Uterus (tissue), 4 donors: ENCODE data around the gene MTCL1. TPM values are rescaled to one million over a fixed set of nuclear protein-coding genes. Genes with fewer than 3 reads are reported as not detected.

Experiments
- DNase-seq, 2 donors: peaks; one replicate each; pipeline ENCODE4 v3.0.0-alpha.2; 2019 to 2020
- H3K27ac ChIP-seq, 2 donors: fragments of 200-600 bp; sonication (generic); 1 replicate in 1 of 2; 2 replicates in 1 of 2; pipeline ENCODE4 v1.5.1; 2016 to 2018
- H3K27me3 ChIP-seq, 2 donors: fragments of 200-600 bp; sonication (generic); one replicate each; pipeline ENCODE4 v1.5.1; 2018 to 2019; ENCODE audit warnings: control low read depth in 1 of 2
- H3K36me3 ChIP-seq, 2 donors: fragments of 200-600 bp; sonication (generic); one replicate each; pipeline ENCODE4 v1.5.1; 2019; ENCODE audit warnings: control low read depth in 1 of 2
- H3K4me1 ChIP-seq, 2 donors: fragments of 200-600 bp; sonication (generic); one replicate each; pipeline ENCODE4 v1.5.1; 2018 to 2019; ENCODE audit warnings: control low read depth in 1 of 2
- H3K4me3 ChIP-seq, 2 donors: fragments of 200-600 bp; sonication (generic); 1 replicate in 1 of 2; 2 replicates in 1 of 2; pipeline ENCODE4 v1.5.1; 2018 to 2019; ENCODE audit warnings: mild to moderate bottlenecking in 1 of 2
- H3K9me3 ChIP-seq, 2 donors: fragments of 200-600 bp; sonication (generic); one replicate each; pipeline ENCODE4 v1.5.1; 2019; ENCODE audit warnings: control low read depth in 1 of 2
- CTCF ChIP-seq, 4 experiments: fragments of 200-600 bp in 2 of 4; fragments of 450-650 bp in 2 of 4; sonication (generic) in 2 of 4; IDR thresholded peaks; one replicate each; pipeline ENCODE4 v1.5.1; 2016 to 2019; ENCODE audit warnings: antibody characterized with exemption in 4 of 4, mild to moderate bottlenecking in 2 of 4, moderate library complexity in 1 of 4
- POLR2A ChIP-seq, 2 donors: fragments of 450-650 bp; IDR thresholded peaks; one replicate each; pipeline ENCODE4 v1.6.1; 2016; ENCODE audit warnings: antibody characterized with exemption in 2 of 2, mild to moderate bottlenecking in 1 of 2, moderate library complexity in 1 of 2
- intact Hi-C: fragments of 100-400 bp; cut with DNase I; formaldehyde crosslinking; loops from one replicate; pipeline ENCODE4 v1.15.1; 2023; ENCODE audit warnings: low total_unique reads
- total RNA-seq, 4 donors: library from RNA; depleted of rRNA in 3 of 4; stranded (reverse); fragments of >200 nt in 3 of 4; gene quantifications; one replicate each; pipeline versions ENCODE4 v1.1.0 to v1.2.4, GENCODE V29; 2014 to 2023
- donor health status: DM: yes; HTN: yes; CAD: no.

The MTCL1 gene
- total RNA-seq, 4 donors from 2014 or later = 8.8 to 25.9 (median 11.0) TPM; not detected in 1

- H3K27ac ChIP-seq = no peak overlapping the region
- H3K4me3 ChIP-seq = no peak overlapping the region
- no peaks in the 10 kb centered on the region for H3K27me3 ChIP-seq
- H3K4me1 ChIP-seq = no peaks in the 10 kb centered on the region
- H3K36me3 ChIP-seq = no peaks in the 10 kb centered on the region
- no peak for DNase-seq
- TF ChIP-seq CTCF (IDR thresholded peaks at IDR 0.05) = no peak
- TF ChIP-seq POLR2A (IDR thresholded peaks at IDR 0.05) = no peak
- intact Hi-C loops = no loop called here
- H3K9me3 ChIP-seq = no peaks in the 10 kb centered on the region
Measured at GRCh38 chr18:8816220-8816619, 110.9 kb downstream of the MTCL1 start.

- no peak for TF ChIP-seq CTCF (IDR thresholded peaks at IDR 0.05)
- no peak for TF ChIP-seq POLR2A (IDR thresholded peaks at IDR 0.05)
- no peak for DNase-seq
- Histone ChIP-seq H3K27me3 (no peaks in the 10 kb centered on the region), H3K4me3 (no peak overlapping the region), H3K9me3 (no peaks in the 10 kb centered on the region), H3K27ac (no peak overlapping the region), H3K36me3 (no peaks in the 10 kb centered on the region), H3K4me1 (no peaks in the 10 kb centered on the region)
- intact Hi-C loops = no loop called here
Measured at GRCh38 chr18:8816816-8817215, 111.5 kb downstream of the MTCL1 start.

GRCh38 chr18:8818982-8819381 is 113.6 kb downstream of the MTCL1 start:
- Histone ChIP-seq H3K4me1 (no peaks in the 10 kb centered on the region), H3K4me3 (no peak overlapping the region), H3K9me3 (no peaks in the 10 kb centered on the region), H3K27ac (no peak overlapping the region), H3K27me3 (no peaks in the 10 kb centered on the region), H3K36me3 (no peaks in the 10 kb centered on the region)
- intact Hi-C loops = no loop called here
- no peak for DNase-seq
- TF ChIP-seq POLR2A (IDR thresholded peaks at IDR 0.05) (no peak), CTCF (IDR thresholded peaks at IDR 0.05) (no peak)

- H3K36me3 ChIP-seq = no peaks in the 10 kb centered on the region
- TF ChIP-seq CTCF (IDR thresholded peaks at IDR 0.05) = no peak
- TF ChIP-seq POLR2A (IDR thresholded peaks at IDR 0.05) = no peak
- no peak overlapping the region for H3K27ac ChIP-seq
- H3K27me3 ChIP-seq = no peaks in the 10 kb centered on the region
- H3K9me3 ChIP-seq = no peaks in the 10 kb centered on the region
- intact Hi-C loops = no loop called here
- H3K4me3 ChIP-seq = no peak overlapping the region
- DNase-seq = no peak
- H3K4me1 ChIP-seq = no peaks in the 10 kb centered on the region
Measured at GRCh38 chr18:8820396-8821082, 115.2 kb downstream of the MTCL1 start.

- intact Hi-C loops = no loop called here
Measured at GRCh38 chr18:8821083-8821465, 115.7 kb downstream of the MTCL1 start.

More at GRCh38 chr18:8821083-8821465, 115.7 kb downstream of the MTCL1 start:
- no peak for DNase-seq
- no peaks in the 10 kb centered on the region for H3K27me3 ChIP-seq
- TF ChIP-seq POLR2A (IDR thresholded peaks at IDR 0.05) (no peak), CTCF (IDR thresholded peaks at IDR 0.05) (no peak)
- no peak overlapping the region for H3K4me3 ChIP-seq
- H3K27ac ChIP-seq = no peak overlapping the region
- no peaks in the 10 kb centered on the region for H3K4me1 ChIP-seq
- H3K9me3 ChIP-seq = no peaks in the 10 kb centered on the region
- no peaks in the 10 kb centered on the region for H3K36me3 ChIP-seq
